Measurements from ENCODE around the gene MFF. TPM values are rescaled to one million over a fixed set of nuclear protein-coding genes. Genes with fewer than 3 reads are reported as not detected.

MFF gene
- total RNA-seq, 1 experiment from 2014 or later: 161 TPM

- no peaks in the 10 kb centered on the region for H3K27me3 Mint-ChIP-seq (ENCODE audit: insufficient read depth, unreplicated experiment)
- TF ChIP-seq, protein P1, sequence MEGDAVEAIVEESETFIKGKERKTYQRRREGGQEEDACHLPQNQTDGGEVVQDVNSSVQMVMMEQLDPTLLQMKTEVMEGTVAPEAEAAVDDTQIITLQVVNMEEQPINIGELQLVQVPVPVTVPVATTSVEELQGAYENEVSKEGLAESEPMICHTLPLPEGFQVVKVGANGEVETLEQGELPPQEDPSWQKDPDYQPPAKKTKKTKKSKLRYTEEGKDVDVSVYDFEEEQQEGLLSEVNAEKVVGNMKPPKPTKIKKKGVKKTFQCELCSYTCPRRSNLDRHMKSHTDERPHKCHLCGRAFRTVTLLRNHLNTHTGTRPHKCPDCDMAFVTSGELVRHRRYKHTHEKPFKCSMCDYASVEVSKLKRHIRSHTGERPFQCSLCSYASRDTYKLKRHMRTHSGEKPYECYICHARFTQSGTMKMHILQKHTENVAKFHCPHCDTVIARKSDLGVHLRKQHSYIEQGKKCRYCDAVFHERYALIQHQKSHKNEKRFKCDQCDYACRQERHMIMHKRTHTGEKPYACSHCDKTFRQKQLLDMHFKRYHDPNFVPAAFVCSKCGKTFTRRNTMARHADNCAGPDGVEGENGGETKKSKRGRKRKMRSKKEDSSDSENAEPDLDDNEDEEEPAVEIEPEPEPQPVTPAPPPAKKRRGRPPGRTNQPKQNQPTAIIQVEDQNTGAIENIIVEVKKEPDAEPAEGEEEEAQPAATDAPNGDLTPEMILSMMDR (IDR thresholded peaks at IDR 0.05; ENCODE audit: insufficient read depth in 1 of 2, low read depth in 1 of 2, low read length in 1 of 2, severe bottlenecking in 1 of 2, unreplicated experiment in 1 of 2): no peak
- Histone ChIP-seq H3K9me3 (no peaks in the 10 kb centered on the region), H3K4me3 (ENCODE audit: low read depth, low read length) (no peak overlapping the region), H3K27me3 (replicated peaks; ENCODE audit: control insufficient read depth, insufficient read depth, low read length) (no peaks in the 10 kb centered on the region), H3K4me1 (peaks cover 4% of the 10 kb centered on the region), H3K36me3 (ENCODE audit: control insufficient read depth, insufficient read depth, low read length) (peaks cover 1% of the 10 kb centered on the region; the same call in 1 of the 2 replicates)
- H3K4me3 Mint-ChIP-seq (ENCODE audit: unreplicated experiment): no peak overlapping the region
- H3K9me3 Mint-ChIP-seq (ENCODE audit: unreplicated experiment): no peaks in the 10 kb centered on the region
- no TSS peak for BruUV-seq (replicated peaks)
- no peak for DNase-seq
- intact Hi-C loops (cut with micrococcal nuclease; ENCODE audit: unreplicated experiment): no loop called here
- H3K27ac Mint-ChIP-seq (ENCODE audit: unreplicated experiment): no peak overlapping the region
- H3K36me3 Mint-ChIP-seq (ENCODE audit: insufficient read depth, unreplicated experiment): peaks cover 44% of the 10 kb centered on the region
- ChIA-PET POLR2A (interaction anchor here (0.6 kb wide), 1 partner anchor 12 kb away, joined by 3 read pairs; no protein-coding TSS in a partner anchor), CTCF (interaction anchor here (0.5 to 1.4 kb wide), 2 partner anchors 70 to 426 kb away, joined by 3 to 6 read pairs; no protein-coding TSS in a partner anchor)
- H3K4me1 Mint-ChIP-seq (ENCODE audit: low read depth, unreplicated experiment): no peaks in the 10 kb centered on the region
Observed at GRCh38 chr2:227340106-227340505, 15.1 kb downstream of the MFF start.

DNA sequence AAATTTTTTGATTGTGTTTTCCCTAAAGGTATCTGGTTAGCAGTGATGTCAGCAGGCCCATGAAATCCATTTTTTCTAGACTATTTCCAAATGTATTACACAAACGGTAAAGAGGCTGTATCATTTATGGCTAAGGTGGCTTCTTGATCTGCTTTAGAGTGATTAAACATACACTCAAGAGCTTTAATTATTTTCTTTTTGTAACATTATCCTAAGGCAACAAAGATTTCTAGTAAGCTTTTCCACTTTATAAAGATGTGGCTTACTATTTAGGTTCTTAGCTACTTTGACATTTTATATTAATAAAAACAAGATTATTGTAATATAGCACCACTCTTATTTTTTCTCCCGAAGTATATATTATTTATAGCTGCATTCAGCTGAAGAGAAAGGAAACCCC is 16.5 kb downstream of the MFF start:
- no peaks in the 10 kb centered on the region for H3K9me3 ChIP-seq
- H3K4me1 ChIP-seq: peaks cover 4% of the 10 kb centered on the region
- H3K27ac Mint-ChIP-seq (ENCODE audit: unreplicated experiment): no peak overlapping the region
- H3K4me3 ChIP-seq (ENCODE audit: low read depth, low read length): no peak overlapping the region
- H3K36me3 Mint-ChIP-seq (ENCODE audit: insufficient read depth, unreplicated experiment): peaks cover 41% of the 10 kb centered on the region
- intact Hi-C loops (cut with micrococcal nuclease; ENCODE audit: unreplicated experiment): no loop called here
- no TSS peak for BruUV-seq (replicated peaks)
- TF ChIP-seq, protein P1 (IDR thresholded peaks at IDR 0.05; ENCODE audit: insufficient read depth in 1 of 2, low read depth in 1 of 2, low read length in 1 of 2, severe bottlenecking in 1 of 2, unreplicated experiment in 1 of 2): no peak
- ChIA-PET POLR2A (no interaction called here), CTCF (no interaction called here)
- no peak overlapping the region for H3K4me3 Mint-ChIP-seq (ENCODE audit: unreplicated experiment)
- DNase-seq: no peak
- no peaks in the 10 kb centered on the region for H3K27me3 Mint-ChIP-seq (ENCODE audit: insufficient read depth, unreplicated experiment)
- H3K36me3 ChIP-seq (ENCODE audit: control insufficient read depth, insufficient read depth, low read length): peaks cover 1% of the 10 kb centered on the region; the same call in 1 of the 2 replicates
- no peaks in the 10 kb centered on the region for H3K9me3 Mint-ChIP-seq (ENCODE audit: unreplicated experiment)
- H3K4me1 Mint-ChIP-seq (ENCODE audit: low read depth, unreplicated experiment): no peaks in the 10 kb centered on the region
- H3K27me3 ChIP-seq (replicated peaks; ENCODE audit: control insufficient read depth, insufficient read depth, low read length): no peaks in the 10 kb centered on the region

DNA sequence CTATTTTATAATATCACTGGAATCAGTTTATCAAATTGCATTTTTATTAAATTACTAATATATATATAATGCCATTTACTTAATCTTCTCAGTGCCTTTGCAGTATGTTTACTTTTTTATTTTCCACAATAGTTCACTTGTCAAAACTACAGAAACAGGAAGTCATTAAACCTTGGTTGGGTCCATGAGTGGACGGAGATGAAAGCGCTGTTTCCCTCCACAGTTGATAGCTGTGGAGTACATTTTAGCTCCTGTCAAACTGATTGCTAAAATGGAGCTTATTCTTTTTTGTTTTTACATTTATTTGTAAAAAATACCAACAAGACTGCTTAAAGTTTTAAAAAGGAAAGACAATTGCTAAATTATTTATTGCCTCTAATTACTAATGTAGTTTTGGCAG is 19.2 kb downstream of the MFF start:
- Mint-ChIP-seq H3K4me3 (ENCODE audit: unreplicated experiment) (no peak overlapping the region), H3K27ac (ENCODE audit: unreplicated experiment) (no peak overlapping the region), H3K36me3 (ENCODE audit: insufficient read depth, unreplicated experiment) (peaks cover 31% of the 10 kb centered on the region), H3K27me3 (ENCODE audit: insufficient read depth, unreplicated experiment) (no peaks in the 10 kb centered on the region), H3K4me1 (ENCODE audit: low read depth, unreplicated experiment) (no peaks in the 10 kb centered on the region), H3K9me3 (ENCODE audit: unreplicated experiment) (no peaks in the 10 kb centered on the region)
- Histone ChIP-seq H3K27me3 (replicated peaks; ENCODE audit: control insufficient read depth, insufficient read depth, low read length) (no peaks in the 10 kb centered on the region), H3K36me3 (ENCODE audit: control insufficient read depth, insufficient read depth, low read length) (peaks cover under 1% of the 10 kb centered on the region; the same call in 1 of the 2 replicates), H3K9me3 (no peaks in the 10 kb centered on the region), H3K4me3 (ENCODE audit: low read depth, low read length) (no peak overlapping the region), H3K4me1 (peaks cover 3% of the 10 kb centered on the region; the same call in 1 of the 2 replicates)
- no peak for DNase-seq
- intact Hi-C loops (cut with micrococcal nuclease; ENCODE audit: unreplicated experiment): no loop called here
- TF ChIP-seq, protein P1 (IDR thresholded peaks at IDR 0.05; ENCODE audit: insufficient read depth in 1 of 2, low read depth in 1 of 2, low read length in 1 of 2, severe bottlenecking in 1 of 2, unreplicated experiment in 1 of 2): no peak
- ChIA-PET CTCF (no interaction called here), POLR2A (no interaction called here)
- no TSS peak for BruUV-seq (replicated peaks)

Data from Caco-2 (cell line).